H1 (cell line): ENCODE measurements around the gene ITPKC. TPM values are rescaled to one million over a fixed set of nuclear protein-coding genes. Genes with fewer than 3 reads are reported as not detected.

Experiments
- CTCF ChIA-PET: fragments of 300-600 bp; sonication (Branson Sonifier 250); formaldehyde crosslinking; loops from one replicate; lab custom pipeline; 2021; ENCODE audit not compliant: partially characterized antibody; lab: Charles Lee
- POLR2A ChIA-PET: fragments of 300-600 bp; sonication (Branson Sonifier 250); formaldehyde crosslinking; loops from one replicate; lab custom pipeline; 2021; ENCODE audit warnings: inconsistent platforms; ENCODE audit not compliant: partially characterized antibody; lab: Charles Lee
- DNase-seq, 2 experiments: peaks; one replicate each; pipeline versions ENCODE4 v3.0.0 to v3.0.0-alpha.2; 2010 to 2022; ENCODE audit warnings: low spot score in 2 of 2, low read depth in 1 of 2, mixed read lengths in 1 of 2
- FAIRE-seq: peaks from 2 replicates; lab custom pipeline; 2011; peaks lifted over from hg19 to GRCh38; lab: Jason Lieb, UNC
- H2AFZ ChIP-seq: 2 replicates; pipeline ENCODE4 v1.8.1; 2012; ENCODE audit warnings: low read length, inconsistent platforms
- H2AK5ac ChIP-seq: 2 replicates; pipeline ENCODE4 v1.6.1; 2013; ENCODE audit warnings: low read depth, low read length
- H2BK120ac ChIP-seq: replicated peaks from 2 replicates; pipeline ENCODE3; 2013; ENCODE audit warnings: low read depth, low read length, inconsistent platforms
- H2BK12ac ChIP-seq: 2 replicates; pipeline ENCODE4 v1.6.1; 2013; ENCODE audit warnings: low read depth, low read length
- H2BK15ac ChIP-seq: 2 replicates; pipeline ENCODE4 v1.6.1; 2013; ENCODE audit warnings: low read length
- H2BK20ac ChIP-seq: 2 replicates; pipeline ENCODE4 v1.6.1; 2013; ENCODE audit warnings: low read length
- H2BK5ac ChIP-seq: 2 replicates; pipeline ENCODE4 v1.6.1; 2013; ENCODE audit warnings: low read depth, low read length
- H3K14ac ChIP-seq: 2 replicates; pipeline ENCODE4 v1.6.1; 2013; ENCODE audit warnings: inconsistent platforms; ENCODE audit not compliant: insufficient read length
- H3K18ac ChIP-seq: 2 replicates; pipeline ENCODE4 v1.6.1; 2013; ENCODE audit warnings: low read length; ENCODE audit errors: extremely low read depth
- H3K23ac ChIP-seq: 2 replicates; pipeline ENCODE4 v1.6.1; 2013; ENCODE audit warnings: inconsistent platforms; ENCODE audit not compliant: insufficient read length
- H3K23me2 ChIP-seq: 2 replicates; pipeline ENCODE4 v1.6.1; 2013; ENCODE audit warnings: low read depth, low read length
- H3K27ac ChIP-seq: 2 replicates; pipeline ENCODE4 v1.6.1; 2011; ENCODE audit warnings: low read depth, low read length, inconsistent platforms
- H3K27me3 ChIP-seq, 4 experiments: replicated peaks in 1 of 4; 1 replicate in 1 of 4; 2 replicates in 3 of 4; pipeline versions ENCODE4 v1.6.1 to v1.8.1; 2011 to 2013; ENCODE audit warnings: low read length in 3 of 4, mild to moderate bottlenecking in 3 of 4, inconsistent platforms in 2 of 4, mixed read lengths in 2 of 4, moderate library complexity in 1 of 4; ENCODE audit not compliant: control insufficient read depth in 3 of 4, insufficient read depth in 3 of 4; ENCODE audit errors: extremely low read depth in 1 of 4
- H3K36me3 ChIP-seq, 4 experiments: 2 replicates each; pipeline versions ENCODE4 v1.6.1 to v1.8.1; 2011 to 2013; ENCODE audit warnings: mild to moderate bottlenecking in 4 of 4, low read length in 3 of 4, moderate library complexity in 2 of 4, control low read depth in 1 of 4, inconsistent platforms in 1 of 4; ENCODE audit not compliant: insufficient read depth in 4 of 4, control insufficient read depth in 2 of 4
- H3K4ac ChIP-seq: replicated peaks from 2 replicates; pipeline ENCODE3; 2013; ENCODE audit warnings: low read length, low read depth, mixed read lengths, inconsistent platforms; ENCODE audit not compliant: insufficient read length
- H3K4me1 ChIP-seq, 4 experiments: replicated peaks in 1 of 4; 1 replicate in 1 of 4; 2 replicates in 3 of 4; pipeline versions ENCODE4 v1.6.1 to v1.8.1; 2011 to 2013; ENCODE audit warnings: low read length in 3 of 4, inconsistent platforms in 2 of 4, mixed read lengths in 1 of 4; ENCODE audit not compliant: insufficient read depth in 4 of 4, control insufficient read depth in 3 of 4
- H3K4me2 ChIP-seq, 2 experiments: 2 replicates each; pipeline versions ENCODE4 v1.6.1 to v1.8.1; 2011 to 2013; ENCODE audit warnings: low read depth in 2 of 2, low read length in 2 of 2, control low read depth in 1 of 2, inconsistent platforms in 1 of 2, mild to moderate bottlenecking in 1 of 2; ENCODE audit not compliant: insufficient read depth in 1 of 2
- H3K4me3 ChIP-seq, 4 experiments: fragments of 200-600, 300-600 bp in 1 of 4; sonication (generic), shearing (Covaris generic), sonication (Bioruptor Twin) in 1 of 4; 2 replicates each; pipeline versions ENCODE4 v1.5.1 to v1.8.1; 2011 to 2016; ENCODE audit warnings: low read length in 4 of 4, low read depth in 3 of 4, control low read depth in 2 of 4, inconsistent platforms in 2 of 4, mild to moderate bottlenecking in 2 of 4, mixed read lengths in 1 of 4, moderate library complexity in 1 of 4; ENCODE audit not compliant: insufficient read depth in 2 of 4; ENCODE audit errors: extremely low read depth in 1 of 4
- H3K56ac ChIP-seq: replicated peaks from 2 replicates; pipeline ENCODE3; 2013; ENCODE audit warnings: low read depth, mild to moderate bottlenecking, mixed read lengths, low read length, inconsistent platforms; ENCODE audit not compliant: insufficient read length
- H3K79me1 ChIP-seq: 2 replicates; pipeline ENCODE4 v1.6.1; 2013; ENCODE audit warnings: low read depth, low read length, control low read depth
- H3K79me2 ChIP-seq, 2 experiments: 2 replicates each; pipeline versions ENCODE4 v1.6.1 to v1.8.1; 2012 to 2013; ENCODE audit warnings: low read length in 2 of 2, mild to moderate bottlenecking in 2 of 2, inconsistent platforms in 1 of 2; ENCODE audit not compliant: insufficient read depth in 2 of 2, control insufficient read depth in 1 of 2
- H3K9ac ChIP-seq, 4 experiments: replicated peaks in 1 of 4; 1 replicate in 1 of 4; 2 replicates in 3 of 4; pipeline versions ENCODE4 v1.6.1 to v1.8.1; 2011 to 2013; ENCODE audit warnings: low read depth in 3 of 4, low read length in 3 of 4, control low read depth in 2 of 4, mild to moderate bottlenecking in 2 of 4, moderate library complexity in 2 of 4, inconsistent platforms in 1 of 4; ENCODE audit errors: extremely low read depth in 1 of 4
- H3K9me3 ChIP-seq, 2 experiments: 2 replicates each; pipeline versions ENCODE4 v1.6.1 to v1.8.1; 2012 to 2013; ENCODE audit warnings: mild to moderate bottlenecking in 2 of 2, moderate library complexity in 2 of 2, control low read depth in 1 of 2, inconsistent platforms in 1 of 2, low read depth in 1 of 2, low read length in 1 of 2, mixed read lengths in 1 of 2; ENCODE audit not compliant: insufficient read depth in 2 of 2
- H4K20me1 ChIP-seq, 2 experiments: replicated peaks in 1 of 2; 2 replicates each; pipeline versions ENCODE3 to v1.8.1; 2011 to 2013; ENCODE audit warnings: inconsistent platforms in 2 of 2, low read length in 2 of 2, mild to moderate bottlenecking in 1 of 2; ENCODE audit not compliant: insufficient read depth in 2 of 2, control insufficient read depth in 1 of 2
- H4K5ac ChIP-seq: 2 replicates; pipeline ENCODE4 v1.6.1; 2013; ENCODE audit warnings: low read length, low read depth, mixed read lengths, inconsistent platforms; ENCODE audit not compliant: insufficient read length
- H4K8ac ChIP-seq: 2 replicates; pipeline ENCODE4 v1.8.0; 2013; ENCODE audit warnings: mild to moderate bottlenecking, moderate library complexity, low read length, inconsistent platforms; ENCODE audit not compliant: insufficient read depth; ENCODE audit errors: extremely low read depth
- H4K91ac ChIP-seq: replicated peaks from 2 replicates; pipeline ENCODE3; 2013; ENCODE audit warnings: low read length, mixed read lengths, inconsistent platforms; ENCODE audit not compliant: insufficient read length
- BACH1 ChIP-seq: IDR thresholded peaks from 2 replicates; pipeline ENCODE4 v1.6.1; 2012; ENCODE audit warnings: low read length, improper control_type of control experiment
- KDM4A ChIP-seq: IDR thresholded peaks from one replicate; pipeline ENCODE4 v1.7.1; 2012; ENCODE audit warnings: low read depth, mild to moderate bottlenecking, moderate library complexity, low read length, inconsistent platforms; ENCODE audit not compliant: severe bottlenecking
- POLR2A ChIP-seq, 2 experiments: IDR thresholded peaks; 1 replicate in 1 of 2; 2 replicates in 1 of 2; pipeline ENCODE4 v1.6.1; 2011; ENCODE audit warnings: low read depth in 2 of 2, low read length in 2 of 2, mild to moderate bottlenecking in 2 of 2; ENCODE audit errors: control extremely low read depth in 1 of 2
- RBBP5 ChIP-seq: IDR thresholded peaks from 2 replicates; pipeline ENCODE4 v1.7.1; 2012; ENCODE audit warnings: low read depth, mild to moderate bottlenecking, inconsistent platforms, low read length, moderate library complexity, borderline replicate concordance
- RFX5 ChIP-seq: IDR thresholded peaks from 2 replicates; pipeline ENCODE4 v1.6.1; 2011; ENCODE audit warnings: low read depth, low read length, improper control_type of control experiment, borderline replicate concordance
- SAP30 ChIP-seq: fragments of 300-600 bp; sonication (generic); IDR thresholded peaks from 2 replicates; pipeline ENCODE4 v1.7.1; 2012; ENCODE audit warnings: low read length, moderate library complexity, mild to moderate bottlenecking, inconsistent platforms; ENCODE audit not compliant: insufficient read depth, insufficient replicate concordance
- SIN3A ChIP-seq, 2 experiments: IDR thresholded peaks in 1 of 2; conservative IDR thresholded peaks in 1 of 2; 2 replicates each; pipeline ENCODE4 v1.6.1; 2011 to 2012; ENCODE audit warnings: low read length in 2 of 2, improper control_type of control experiment in 1 of 2, low read depth in 1 of 2, mild to moderate bottlenecking in 1 of 2
- TAF1 ChIP-seq: IDR thresholded peaks from 2 replicates; pipeline ENCODE4 v1.6.1; 2011; ENCODE audit warnings: mild to moderate bottlenecking, low read depth, low read length
- TCF12 ChIP-seq: IDR thresholded peaks from 2 replicates; pipeline ENCODE4 v1.6.1; 2011; ENCODE audit warnings: low read depth, mild to moderate bottlenecking, low read length
- WGBS, 2 experiments: shearing (Covaris generic) in 1 of 2; methylation state at CpG; one replicate each; pipeline versions ENCODE4 v1.1.6 to v1.1.7; 2013 to 2015; ENCODE audit warnings: low lambda C conversion rate in 2 of 2, mixed read lengths in 2 of 2, inconsistent platforms in 1 of 2, low coverage in 1 of 2, missing lambda C conversion rate in 1 of 2; ENCODE audit not compliant: insufficient replicate concordance in 2 of 2, insufficient coverage in 1 of 2, insufficient read length in 1 of 2; ENCODE audit errors: extremely low coverage in 1 of 2, missing lambda C conversion rate in 1 of 2; 5-methylcytosine and 5-hydroxymethylcytosine counted together
- polyA plus RNA-seq, 7 experiments: library from polyadenylated mRNA; depleted of rRNA in 3 of 7; stranded (reverse) in 5 of 7; unstranded in 2 of 7; fragments of >200 nt in 5 of 7; fragments of 200-250 nt in 2 of 7; gene quantifications; 1 replicate in 5 of 7; 2 replicates in 1 of 7; 4 replicates in 1 of 7; pipeline versions ENCODE4 v1.2.1 to v1.2.3, GENCODE V29; 2011 to 2013; ENCODE audit warnings: missing spikeins in 2 of 7, mixed read lengths in 2 of 7
- total RNA-seq: library from RNA; stranded (reverse); fragmentation: NEBNext Ultra II Directional; extraction: Animal tissue kit (Norgen Biotek cat#: 25700); gene quantifications from 2 replicates; pipeline ENCODE4 v1.2.1, GENCODE V29; 2021
- TF ChIP-seq, protein P1 (sequence below): IDR thresholded peaks from 2 replicates; pipeline ENCODE4 v1.6.1; 2012; ENCODE audit warnings: inconsistent platforms

The ITPKC gene
- total and polyA plus RNA-seq, 2 of the 8 experiments (the other 6 are each of a cell fraction or from before 2014, with no cell fraction given), result 5.2 to 8.9 TPM

DNA sequence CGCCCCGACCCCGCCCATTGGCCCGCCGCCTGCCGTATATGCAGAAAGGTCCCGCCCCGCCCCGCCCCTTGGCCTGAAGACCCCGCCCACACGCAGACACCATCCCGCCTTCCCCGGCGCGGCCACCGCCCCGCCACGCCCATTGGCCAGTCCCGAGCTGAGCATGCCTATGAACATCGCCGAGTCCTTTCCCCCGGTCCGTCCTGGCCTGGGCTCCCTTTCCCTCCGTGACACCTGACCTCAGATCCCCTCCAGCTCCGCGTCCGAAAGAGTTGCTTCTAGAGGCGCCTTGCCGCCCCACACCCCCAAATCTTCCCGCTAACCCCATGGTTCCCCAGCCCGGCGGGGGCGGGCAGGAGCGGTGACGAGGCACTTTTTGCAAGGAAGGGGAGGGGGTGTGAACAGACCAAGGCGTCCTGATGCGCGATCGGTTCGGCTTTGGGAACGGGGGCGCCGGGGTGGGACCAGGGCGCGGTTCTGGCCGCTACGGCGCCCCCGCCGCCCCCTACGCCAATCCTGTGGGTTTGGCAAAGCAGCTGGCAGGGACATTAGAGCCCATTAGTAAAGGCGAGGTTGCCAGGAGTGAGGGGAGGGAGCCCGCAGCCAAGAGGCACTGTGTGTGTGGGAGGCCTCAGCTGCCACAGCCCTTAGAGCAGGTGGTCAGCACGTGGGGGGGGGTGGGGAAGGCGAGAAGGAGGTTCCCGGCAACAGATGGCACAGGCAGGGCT lies 26.1 kb upstream of the ITPKC start:
- no peak overlapping the region for H3K14ac ChIP-seq
- POLR2A ChIA-PET, result interaction anchor here (0.6 to 3.0 kb wide), 22 partner anchors 9 to 1191 kb away, joined by 3 to 24 read pairs (median 4); partner anchors contain the start of genes ACTMAP, COQ8B, EGLN2 and ITPKC
- peak overlapping the region; percentile 89 to 94 for H3K4me2 ChIP-seq
- H2AK5ac ChIP-seq, result peak overlapping the region; percentile 28; the same call in 1 of the 2 replicates
- DNase-seq (peak; percentile 70 to 91), FAIRE-seq (no peak)
- peak overlapping the region; percentile 88 for H3K4ac ChIP-seq
- H2BK20ac ChIP-seq, result no peak overlapping the region
- H4K5ac ChIP-seq, result peak overlapping the region; percentile 78
- no peak overlapping the region for H2AFZ ChIP-seq
- no peaks in the 10 kb centered on the region for H3K27me3 ChIP-seq
- peak overlapping the region; percentile 93 for H4K8ac ChIP-seq
- peaks cover 0 to 21% of the 10 kb centered on the region in 2 experiments; a peak in 3 of 4 replicates for H3K79me2 ChIP-seq
- peak overlapping the region; percentile 95 for H3K18ac ChIP-seq
- peak overlapping the region; percentile 86 for H3K27ac ChIP-seq
- H4K20me1 ChIP-seq, result peaks cover 6 to 15% of the 10 kb centered on the region in 2 experiments
- H3K23me2 ChIP-seq, result peaks cover 16% of the 10 kb centered on the region
- peak overlapping the region; percentile 87 for H2BK5ac ChIP-seq
- H3K4me3 ChIP-seq, result peak overlapping the region; percentile 54 to 76 (median 70)
- peak overlapping the region in 3 of 4 experiments; percentile 42 to 73 (median 70); a peak in 6 of 7 replicates for H3K9ac ChIP-seq
- WGBS, 2 experiments, result 4% methylated on average over 25 of the region's 56 CpGs; no CpG with 5 or more reads in 1 of the 2 experiments
- peak overlapping the region; percentile 77 for H2BK12ac ChIP-seq
- peak overlapping the region; percentile 79 for H3K56ac ChIP-seq
- H3K79me1 ChIP-seq, result peaks cover 12% of the 10 kb centered on the region
- peaks cover 0 to 18% (median 9%) of the 10 kb centered on the region in 4 experiments; a peak in 5 of 8 replicates for H3K36me3 ChIP-seq
- H2BK120ac ChIP-seq, result no peak overlapping the region
- peak overlapping the region; percentile 90 for H4K91ac ChIP-seq
- H3K4me1 ChIP-seq, result peaks cover 0 to 25% (median 15%) of the 10 kb centered on the region in 4 experiments; a peak in 6 of 7 replicates
- CTCF ChIA-PET, result interaction anchor here (0.9 to 3.2 kb wide), 7 partner anchors 11 to 471 kb away, joined by 3 to 15 read pairs (median 3); partner anchors contain the start of genes COQ8B and ITPKC
- H3K23ac ChIP-seq, result no peak overlapping the region
- no peak overlapping the region for H2BK15ac ChIP-seq
- no peaks in the 10 kb centered on the region for H3K9me3 ChIP-seq
- no peak for TF ChIP-seq RFX5
- peak; percentile 95 for TF ChIP-seq BACH1
- TF ChIP-seq, protein P1, sequence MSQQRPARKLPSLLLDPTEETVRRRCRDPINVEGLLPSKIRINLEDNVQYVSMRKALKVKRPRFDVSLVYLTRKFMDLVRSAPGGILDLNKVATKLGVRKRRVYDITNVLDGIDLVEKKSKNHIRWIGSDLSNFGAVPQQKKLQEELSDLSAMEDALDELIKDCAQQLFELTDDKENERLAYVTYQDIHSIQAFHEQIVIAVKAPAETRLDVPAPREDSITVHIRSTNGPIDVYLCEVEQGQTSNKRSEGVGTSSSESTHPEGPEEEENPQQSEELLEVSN, result peak; percentile 90
- TF ChIP-seq TAF1, result 0 out of 2 replicates have a peak, but pooled peaks have one; percentile 36
- 0 out of 2 replicates have a peak, but pooled peaks have one; percentile 34 for TF ChIP-seq TCF12
- TF ChIP-seq POLR2A (IDR thresholded peaks at IDR 0.05; ENCODE audit: control extremely low read depth in 1 of 2, low read depth in 2 of 2, low read length in 2 of 2), result peak in 1 of 2 experiments; percentile 30; a peak in 2 of 3 replicates
- TF ChIP-seq SIN3A (conservative IDR thresholded peaks at IDR 0.05 in 1 of 2, IDR thresholded peaks at IDR 0.05 in 1 of 2; ENCODE audit: low read depth in 1 of 2, low read length in 2 of 2), result 0 out of 4 replicates have a peak, but pooled peaks of 1 of the 2 experiments have one; percentile 19
- TF ChIP-seq KDM4A, result peak; percentile 14
- no peak for TF ChIP-seq SAP30
- peak; percentile 50; the same call in 1 of the 2 replicates for TF ChIP-seq RBBP5
